H9 (cell line): ENCODE results near the gene ENOX1. TPM values are rescaled to one million over a fixed set of nuclear protein-coding genes. Genes with fewer than 3 reads are reported as not detected.

Experiments used
- DNase-seq: peaks from one replicate; pipeline ENCODE4 v3.0.0-alpha.2; 2017
- H2AFZ ChIP-seq: one replicate; pipeline ENCODE4 v1.6.1; 2013; ENCODE audit warnings: mild to moderate bottlenecking, low read length, control low read depth, moderate library complexity
- H2AK5ac ChIP-seq: 2 replicates; pipeline ENCODE4 v1.6.1; 2013; ENCODE audit warnings: low read length, control low read depth, mixed read lengths; ENCODE audit not compliant: insufficient read length
- H2BK120ac ChIP-seq: one replicate; pipeline ENCODE4 v1.6.1; 2013; ENCODE audit warnings: low read depth, mild to moderate bottlenecking, low read length, control low read depth, inconsistent platforms; ENCODE audit not compliant: poor library complexity, severe bottlenecking
- H2BK12ac ChIP-seq: 2 replicates; pipeline ENCODE4 v1.6.1; 2013; ENCODE audit warnings: low read length, control low read depth, mixed read lengths, low read depth; ENCODE audit not compliant: insufficient read length
- H2BK15ac ChIP-seq: 2 replicates; pipeline ENCODE4 v1.6.1; 2013; ENCODE audit warnings: low read depth, low read length, control low read depth
- H2BK20ac ChIP-seq: one replicate; pipeline ENCODE4 v1.6.1; 2013; ENCODE audit warnings: low read depth, mild to moderate bottlenecking, low read length, control low read depth, inconsistent platforms; ENCODE audit not compliant: poor library complexity, severe bottlenecking
- H2BK5ac ChIP-seq: 2 replicates; pipeline ENCODE4 v1.6.1; 2013; ENCODE audit warnings: low read length, control low read depth, mixed read lengths; ENCODE audit not compliant: insufficient read length
- H3K14ac ChIP-seq: 2 replicates; pipeline ENCODE4 v1.6.1; 2013; ENCODE audit warnings: low read length, control low read depth; ENCODE audit not compliant: insufficient read depth
- H3K18ac ChIP-seq: 2 replicates; pipeline ENCODE4 v1.6.1; 2013; ENCODE audit warnings: low read depth, mild to moderate bottlenecking, mixed read lengths, low read length, control low read depth; ENCODE audit not compliant: insufficient read length
- H3K23ac ChIP-seq: 2 replicates; pipeline ENCODE4 v1.6.1; 2013; ENCODE audit warnings: low read length, control low read depth, mixed read lengths, low read depth; ENCODE audit not compliant: insufficient read length
- H3K23me2 ChIP-seq: 2 replicates; pipeline ENCODE4 v1.6.1; 2013; ENCODE audit warnings: low read depth, mild to moderate bottlenecking, mixed read lengths, low read length, control low read depth; ENCODE audit not compliant: insufficient read length, poor library complexity, severe bottlenecking
- H3K27ac ChIP-seq: 2 replicates; pipeline ENCODE4 v1.5.1; 2013; ENCODE audit warnings: low read length, control low read depth, mixed read lengths, low read depth; ENCODE audit not compliant: insufficient read length
- H3K27me3 ChIP-seq: 2 replicates; pipeline ENCODE4 v1.6.1; 2013; ENCODE audit warnings: low read length, control low read depth, inconsistent platforms; ENCODE audit not compliant: insufficient read depth
- H3K4ac ChIP-seq: 2 replicates; pipeline ENCODE4 v1.6.1; 2013; ENCODE audit warnings: low read depth, mild to moderate bottlenecking, control low read depth, inconsistent platforms, low read length, moderate library complexity
- H3K4me1 ChIP-seq: 2 replicates; pipeline ENCODE4 v1.6.1; 2013; ENCODE audit warnings: low read length, control low read depth, inconsistent platforms; ENCODE audit not compliant: insufficient read depth
- H3K4me2 ChIP-seq: 2 replicates; pipeline ENCODE4 v1.6.1; 2013; ENCODE audit warnings: low read length, control low read depth, mixed read lengths; ENCODE audit not compliant: insufficient read length, insufficient read depth
- H3K56ac ChIP-seq: 2 replicates; pipeline ENCODE4 v1.6.1; 2013; ENCODE audit warnings: low read depth, mild to moderate bottlenecking, mixed read lengths, low read length, control low read depth; ENCODE audit not compliant: insufficient read length
- H3K79me1 ChIP-seq: 2 replicates; pipeline ENCODE4 v1.6.1; 2013; ENCODE audit warnings: low read depth, mild to moderate bottlenecking, moderate library complexity, low read length, control low read depth, inconsistent platforms; ENCODE audit not compliant: insufficient read depth, poor library complexity, severe bottlenecking
- H3K79me2 ChIP-seq: 2 replicates; pipeline ENCODE4 v1.6.1; 2013; ENCODE audit warnings: low read length, control low read depth, inconsistent platforms; ENCODE audit not compliant: insufficient read depth
- H3K9ac ChIP-seq: 2 replicates; pipeline ENCODE4 v1.6.1; 2013; ENCODE audit warnings: low read length, control low read depth, mixed read lengths; ENCODE audit not compliant: insufficient read length; ENCODE audit errors: extremely low read depth
- H3K9me3 ChIP-seq: one replicate; pipeline ENCODE4 v1.6.1; 2013; ENCODE audit warnings: low read depth, low read length, inconsistent platforms; ENCODE audit not compliant: control insufficient read depth
- H3T11ph ChIP-seq: one replicate; pipeline ENCODE4 v1.6.1; 2013; ENCODE audit warnings: mild to moderate bottlenecking, low read length, control low read depth, inconsistent platforms
- H4K20me1 ChIP-seq: one replicate; pipeline ENCODE4 v1.6.1; 2013; ENCODE audit not compliant: control insufficient read depth, insufficient read length, insufficient read depth
- H4K5ac ChIP-seq: 2 replicates; pipeline ENCODE4 v1.6.1; 2013; ENCODE audit warnings: low read depth, mild to moderate bottlenecking, mixed read lengths, low read length, control low read depth; ENCODE audit not compliant: insufficient read length
- H4K8ac ChIP-seq: replicated peaks from 2 replicates; pipeline ENCODE4 v1.6.1; 2013; ENCODE audit warnings: low read length, control low read depth, mixed read lengths, low read depth; ENCODE audit not compliant: insufficient read length
- H4K91ac ChIP-seq: 2 replicates; pipeline ENCODE4 v1.6.1; 2013; ENCODE audit warnings: low read depth, mild to moderate bottlenecking, moderate library complexity, mixed read lengths, low read length, control low read depth; ENCODE audit not compliant: insufficient read length
- H3K27ac Mint-ChIP-seq, 3 experiments: 2 replicates in 2 of 3; 3 replicates in 1 of 3; pipeline ENCODE4 v1.8.0; 2020 to 2021; ENCODE audit warnings: mixed read lengths in 3 of 3, mild to moderate bottlenecking in 1 of 3, moderate library complexity in 1 of 3
- H3K27me3 Mint-ChIP-seq: 2 replicates; pipeline ENCODE4 v1.8.0; 2021; ENCODE audit warnings: low read depth, mild to moderate bottlenecking, moderate library complexity, mixed read lengths
- H3K36me3 Mint-ChIP-seq, 3 experiments: 2 replicates in 2 of 3; 3 replicates in 1 of 3; pipeline ENCODE4 v1.8.0; 2020 to 2021; ENCODE audit warnings: low read depth in 3 of 3, mixed read lengths in 3 of 3; ENCODE audit not compliant: insufficient read depth in 1 of 3
- H3K4me1 Mint-ChIP-seq, 2 experiments: 2 replicates each; pipeline ENCODE4 v1.8.0; 2020; ENCODE audit warnings: mixed read lengths in 2 of 2
- H3K4me3 Mint-ChIP-seq, 2 experiments: 2 replicates in 1 of 2; 3 replicates in 1 of 2; pipeline ENCODE4 v1.8.0; 2020 to 2021; ENCODE audit warnings: mild to moderate bottlenecking in 2 of 2, mixed read lengths in 2 of 2, moderate library complexity in 1 of 2
- H3K9me3 Mint-ChIP-seq, 2 experiments: 2 replicates in 1 of 2; 3 replicates in 1 of 2; pipeline ENCODE4 v1.8.0; 2020; ENCODE audit warnings: mild to moderate bottlenecking in 2 of 2, mixed read lengths in 2 of 2, moderate library complexity in 1 of 2
- WGBS: extraction: QIAGEN DNeasy Blood & Tissue Kit; methylation state at CpG from one replicate; pipeline ENCODE4 v1.1.7; 2013; ENCODE audit warnings: missing lambda C conversion rate, low lambda C conversion rate, mixed read lengths; ENCODE audit not compliant: insufficient read length; ENCODE audit errors: extremely low coverage; 5-methylcytosine and 5-hydroxymethylcytosine counted together
- total RNA-seq: library from RNA; stranded (reverse); gene quantifications from 2 replicates; pipeline ENCODE4 v1.2.1, GENCODE V29; 2021
- TF ChIP-seq, protein P1 (sequence below): fragments of 200-600 bp; sonication (generic); conservative IDR thresholded peaks from 3 replicates; pipeline ENCODE4 v1.8.0; 2021; ENCODE audit warnings: antibody characterized with exemption, mild to moderate bottlenecking

The ENOX1 gene
- total RNA-seq, 1 experiment from 2014 or later = 0.24 TPM

DNA sequence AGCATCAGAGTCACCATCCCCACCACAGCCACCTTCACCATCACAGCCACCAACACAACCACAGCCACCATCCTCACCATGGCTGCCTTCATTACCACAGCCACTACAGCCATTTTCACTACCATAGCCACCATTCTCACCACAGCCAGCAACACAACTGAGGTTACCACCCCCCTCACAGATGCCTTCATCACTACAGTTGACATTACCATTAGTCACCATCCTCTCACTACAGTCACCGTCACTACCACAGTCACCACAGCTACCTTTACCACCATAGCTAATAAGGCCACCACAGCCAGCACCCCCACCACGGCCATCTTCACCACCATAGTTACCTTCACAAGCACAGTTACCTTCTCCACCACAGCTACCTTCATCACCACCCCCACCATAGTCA is 493.8 kb downstream of the ENOX1 start:
- H3K36me3 Mint-ChIP-seq = no peaks in the 10 kb centered on the region
- whole genome bisulfite sequencing = no CpG with 5 or more reads among the region's 2 CpGs

More for the DNA sequence above, 493.8 kb downstream of the ENOX1 start:
- Histone ChIP-seq H3K27me3 (no peaks in the 10 kb centered on the region), H3K9ac (no peak overlapping the region), H4K20me1 (no peaks in the 10 kb centered on the region), H2BK12ac (no peak overlapping the region), H3K9me3 (no peaks in the 10 kb centered on the region), H3K18ac (no peak overlapping the region), H3K56ac (no peak overlapping the region), H3K14ac (no peak overlapping the region), H2AK5ac (no peak overlapping the region), H3K4me2 (no peak overlapping the region), H2BK120ac (no peak overlapping the region), H2BK15ac (no peak overlapping the region), H4K91ac (no peak overlapping the region), H2BK5ac (no peak overlapping the region), H3K4me1 (no peaks in the 10 kb centered on the region), H3K23ac (no peak overlapping the region), H4K8ac (no peak overlapping the region), H3K27ac (no peak overlapping the region), H3K4ac (no peak overlapping the region), H2BK20ac (no peak overlapping the region), H3K79me1 (no peaks in the 10 kb centered on the region), H2AFZ (no peak overlapping the region), H4K5ac (no peak overlapping the region), H3K23me2 (no peaks in the 10 kb centered on the region), H3K79me2 (no peaks in the 10 kb centered on the region), H3T11ph (no peak overlapping the region)
- H3K27me3 Mint-ChIP-seq = no peaks in the 10 kb centered on the region
- no peak overlapping the region for H3K27ac Mint-ChIP-seq
- no peak overlapping the region for H3K4me3 Mint-ChIP-seq
- DNase-seq = no peak
- TF ChIP-seq, protein P1, sequence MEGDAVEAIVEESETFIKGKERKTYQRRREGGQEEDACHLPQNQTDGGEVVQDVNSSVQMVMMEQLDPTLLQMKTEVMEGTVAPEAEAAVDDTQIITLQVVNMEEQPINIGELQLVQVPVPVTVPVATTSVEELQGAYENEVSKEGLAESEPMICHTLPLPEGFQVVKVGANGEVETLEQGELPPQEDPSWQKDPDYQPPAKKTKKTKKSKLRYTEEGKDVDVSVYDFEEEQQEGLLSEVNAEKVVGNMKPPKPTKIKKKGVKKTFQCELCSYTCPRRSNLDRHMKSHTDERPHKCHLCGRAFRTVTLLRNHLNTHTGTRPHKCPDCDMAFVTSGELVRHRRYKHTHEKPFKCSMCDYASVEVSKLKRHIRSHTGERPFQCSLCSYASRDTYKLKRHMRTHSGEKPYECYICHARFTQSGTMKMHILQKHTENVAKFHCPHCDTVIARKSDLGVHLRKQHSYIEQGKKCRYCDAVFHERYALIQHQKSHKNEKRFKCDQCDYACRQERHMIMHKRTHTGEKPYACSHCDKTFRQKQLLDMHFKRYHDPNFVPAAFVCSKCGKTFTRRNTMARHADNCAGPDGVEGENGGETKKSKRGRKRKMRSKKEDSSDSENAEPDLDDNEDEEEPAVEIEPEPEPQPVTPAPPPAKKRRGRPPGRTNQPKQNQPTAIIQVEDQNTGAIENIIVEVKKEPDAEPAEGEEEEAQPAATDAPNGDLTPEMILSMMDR = no peak
- H3K4me1 Mint-ChIP-seq = no peaks in the 10 kb centered on the region; a peak in 1 of 4 replicates
- no peaks in the 10 kb centered on the region for H3K9me3 Mint-ChIP-seq
